NCI-H345 treated with DMSO at 0.1 percent for 48 hours (cell line): ENCODE results near the gene CAPN7.

Experiments used
- DNase-seq: peaks from one replicate; lab custom pipeline; 2025; ENCODE audit not compliant: unreplicated experiment; lab: John Stamatoyannopoulos, UW

The CAPN7 gene

DNA sequence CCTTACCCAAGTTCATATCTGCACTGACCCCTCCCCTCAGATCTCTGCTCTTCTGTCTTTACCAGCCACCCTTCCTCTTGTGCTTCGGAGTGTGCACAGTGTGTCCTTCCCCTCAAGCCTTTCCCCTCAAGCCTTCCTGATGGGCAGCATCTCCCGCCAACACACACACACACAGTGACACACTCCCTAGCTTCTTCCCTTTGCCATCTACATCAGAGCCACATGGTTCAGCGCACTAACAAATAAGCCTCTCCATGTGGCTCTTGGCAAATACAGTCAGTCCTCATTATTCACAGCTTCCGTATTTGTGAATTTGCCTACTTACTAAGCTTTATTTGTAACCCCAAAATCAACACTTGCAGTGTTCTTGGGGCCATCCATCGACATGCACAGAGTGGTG lies 88.9 kb downstream of the CAPN7 start:
- no peak for DNase-seq

DNA sequence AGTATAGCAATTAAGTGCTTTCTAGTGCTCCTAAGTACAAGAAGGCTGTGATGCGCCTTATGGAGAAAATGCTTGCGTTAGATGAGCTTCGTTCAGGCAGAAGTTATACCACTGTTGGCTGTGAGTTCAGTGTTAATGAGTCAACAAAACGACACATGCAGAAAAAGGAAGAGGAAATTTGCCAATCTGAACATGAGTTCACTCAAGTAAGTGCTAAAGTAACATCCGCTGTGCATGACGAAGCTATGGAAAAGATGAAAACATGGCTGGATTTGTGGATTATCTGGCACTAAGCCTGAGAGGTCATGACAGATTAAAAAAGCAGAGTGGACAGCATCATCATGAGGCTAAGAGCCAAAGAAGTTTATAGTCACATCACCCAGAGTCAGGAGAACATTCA lies 89.5 kb downstream of the CAPN7 start:
- no peak for DNase-seq

DNA sequence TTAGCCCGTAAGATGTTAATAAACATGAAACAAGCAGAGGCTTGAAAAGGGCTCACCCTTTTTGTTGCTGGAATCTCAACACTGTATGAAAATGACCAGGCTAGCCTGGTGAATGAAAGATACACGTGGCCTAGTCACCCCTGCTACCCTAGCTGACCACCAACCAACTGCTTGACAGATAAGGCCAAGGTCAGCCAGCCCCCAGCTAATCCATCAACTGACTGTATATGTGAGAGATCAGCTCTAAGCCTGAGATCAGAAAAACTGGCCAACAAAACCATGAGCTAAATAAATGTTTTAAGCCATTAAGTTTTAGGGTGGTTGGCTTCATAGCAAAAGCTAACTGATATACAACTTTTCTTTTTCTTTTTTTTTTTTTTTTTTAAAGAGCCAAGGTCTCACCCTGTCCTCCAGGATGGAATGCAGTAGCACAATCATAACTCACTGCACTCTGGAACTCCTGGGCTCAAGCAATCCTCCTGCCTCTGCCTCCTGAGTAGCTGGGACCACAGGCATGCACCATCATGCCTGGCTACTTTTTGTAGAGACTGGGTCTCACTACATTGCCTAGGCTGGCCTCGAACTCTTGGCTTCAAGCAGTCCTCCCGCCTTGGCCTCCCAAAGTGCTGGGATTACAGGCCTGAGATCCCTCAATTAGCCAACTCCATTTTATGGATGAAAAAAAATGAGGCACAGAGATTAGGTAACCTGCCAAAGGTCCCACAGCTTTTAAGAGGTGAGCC lies 91.7 kb downstream of the CAPN7 start:
- no peak for DNase-seq

DNA sequence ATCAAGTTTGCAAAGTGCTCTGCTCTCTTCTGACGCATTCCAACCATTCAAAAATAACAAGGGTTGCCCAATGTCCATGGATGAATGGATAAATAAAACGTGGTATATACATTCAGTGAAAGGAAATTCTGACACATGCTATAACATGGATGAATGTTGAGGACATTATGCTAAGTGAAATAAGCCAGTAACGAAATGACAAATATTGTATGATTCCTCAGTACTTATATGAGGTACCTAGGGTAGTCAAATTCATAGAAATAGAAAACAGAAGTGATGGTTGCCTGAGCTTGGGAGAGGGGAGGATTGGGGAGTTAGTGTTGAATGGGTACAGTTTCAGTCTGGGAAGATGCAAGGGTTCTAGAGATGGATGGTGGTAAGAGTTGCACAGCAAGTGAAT lies 92.5 kb downstream of the CAPN7 start:
- DNase-seq, result no peak

DNA sequence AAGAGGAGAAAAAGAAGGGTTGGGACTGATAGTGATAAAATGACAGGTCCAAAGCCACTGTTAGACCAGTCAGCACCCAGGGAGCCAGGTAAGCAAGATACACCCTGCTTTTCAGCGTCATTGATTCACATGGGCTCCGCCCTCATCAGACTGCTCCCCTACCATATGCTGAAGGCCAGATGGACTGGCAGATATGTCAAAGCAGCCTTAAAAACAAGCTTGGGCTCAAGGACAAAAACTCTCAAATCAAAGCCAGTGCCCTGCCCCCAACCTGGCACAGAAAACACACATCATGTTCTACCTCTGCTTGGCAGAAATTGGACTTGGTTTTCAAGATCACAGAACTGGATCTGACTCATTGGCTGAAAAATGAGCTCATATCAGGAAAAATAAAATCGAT lies 93.0 kb downstream of the CAPN7 start:
- DNase-seq, result no peak

DNA sequence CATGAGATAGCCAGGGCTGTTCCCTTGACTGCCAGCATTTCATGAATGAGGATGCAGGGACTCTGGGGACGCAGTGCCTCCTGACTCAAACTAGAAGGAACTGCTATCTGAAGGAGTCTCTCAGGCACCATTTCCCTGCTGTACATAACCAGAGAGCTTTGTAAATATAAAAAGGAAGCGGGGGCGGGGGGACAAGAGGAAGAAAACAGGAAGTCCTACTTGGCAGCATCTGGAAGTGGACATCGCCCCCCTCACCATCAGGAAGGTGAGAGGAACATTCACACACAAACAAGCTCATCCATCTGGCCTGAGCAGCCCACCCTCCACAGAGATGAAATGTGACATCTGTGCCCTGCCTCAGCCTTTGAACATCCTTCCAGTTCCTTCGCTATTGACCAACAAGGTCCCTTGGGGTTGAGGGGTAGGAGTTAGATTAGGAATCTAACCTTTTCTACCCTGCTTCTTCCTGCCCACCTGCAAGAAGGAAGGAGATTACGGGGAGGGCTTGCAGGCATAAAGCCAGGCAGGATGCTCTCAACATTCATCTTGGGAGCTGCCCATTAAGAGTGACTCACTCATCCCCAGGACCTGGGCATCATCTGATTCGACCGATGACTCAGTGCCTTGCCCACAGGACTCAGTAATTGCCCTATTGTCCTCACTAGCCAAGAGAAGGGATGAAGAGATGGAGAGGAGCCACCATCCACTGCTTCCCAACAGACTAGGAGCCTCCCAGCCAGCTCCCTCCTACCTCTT lies 94.5 kb downstream of the CAPN7 start:
- DNase-seq, result no peak

DNA sequence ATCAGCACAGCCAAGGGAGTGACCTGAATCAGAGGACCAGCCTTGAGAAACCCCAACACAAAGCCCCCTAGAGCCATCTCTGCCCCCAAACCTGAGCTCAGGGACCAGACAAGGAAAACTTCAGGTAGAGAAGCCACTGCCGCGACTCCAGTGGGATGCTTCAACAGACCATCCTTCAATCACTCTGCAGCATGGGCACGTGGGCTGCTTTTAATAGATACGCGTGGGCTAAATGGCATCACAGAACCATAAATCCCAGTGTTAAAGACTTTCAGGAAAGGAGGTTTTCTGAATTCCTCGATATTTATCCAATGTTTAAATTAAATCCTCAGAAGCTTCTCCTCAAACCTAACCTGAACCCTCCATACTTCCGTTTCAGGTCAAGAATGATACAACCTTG lies 95.7 kb downstream of the CAPN7 start:
- DNase-seq, result no peak
